Daoy (cell line): ENCODE results near the gene NDUFS1. TPM values are rescaled to one million over a fixed set of nuclear protein-coding genes. Genes with fewer than 3 reads are reported as not detected.

Source experiments
- total RNA-seq: library from RNA; depleted of rRNA; stranded (reverse); fragments of >200 nt; shearing (Covaris generic); gene quantifications from 2 replicates; pipeline ENCODE4 v1.2.3, GENCODE V29; 2014; rRNA removed

NDUFS1 gene
- total RNA-seq, 1 experiment from 2014 or later: 169 TPM

Other genes with a start within 250 kb of the NDUFS1 start
- gene INO80D, start 73.3 kb downstream of the NDUFS1 start, total RNA-seq: 3.2 and 3.3 TPM in 2 replicates
- gene EEF1B2, start 451 bp upstream of the NDUFS1 start, total RNA-seq: 646 and 771 TPM in 2 replicates
- 5.5 and 8.3 TPM in 2 replicates for gene ZDBF2, start 115.2 kb upstream of the NDUFS1 start, total RNA-seq